Dermis lymphatic vessel endothelial cell (primary cell): ENCODE measurements around the gene TMEM123. TPM values are rescaled to one million over a fixed set of nuclear protein-coding genes. Genes with fewer than 3 reads are reported as not detected.

Experiments
- total RNA-seq: library from RNA; depleted of rRNA; stranded (reverse); fragments of >200 nt; gene quantifications from 2 replicates; pipeline ENCODE4 v1.2.1, GENCODE V29; 2014

The TMEM123 gene, protein sequence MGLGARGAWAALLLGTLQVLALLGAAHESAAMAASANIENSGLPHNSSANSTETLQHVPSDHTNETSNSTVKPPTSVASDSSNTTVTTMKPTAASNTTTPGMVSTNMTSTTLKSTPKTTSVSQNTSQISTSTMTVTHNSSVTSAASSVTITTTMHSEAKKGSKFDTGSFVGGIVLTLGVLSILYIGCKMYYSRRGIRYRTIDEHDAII
- total RNA-seq, result 209 and 258 TPM in 2 replicates

DNA sequence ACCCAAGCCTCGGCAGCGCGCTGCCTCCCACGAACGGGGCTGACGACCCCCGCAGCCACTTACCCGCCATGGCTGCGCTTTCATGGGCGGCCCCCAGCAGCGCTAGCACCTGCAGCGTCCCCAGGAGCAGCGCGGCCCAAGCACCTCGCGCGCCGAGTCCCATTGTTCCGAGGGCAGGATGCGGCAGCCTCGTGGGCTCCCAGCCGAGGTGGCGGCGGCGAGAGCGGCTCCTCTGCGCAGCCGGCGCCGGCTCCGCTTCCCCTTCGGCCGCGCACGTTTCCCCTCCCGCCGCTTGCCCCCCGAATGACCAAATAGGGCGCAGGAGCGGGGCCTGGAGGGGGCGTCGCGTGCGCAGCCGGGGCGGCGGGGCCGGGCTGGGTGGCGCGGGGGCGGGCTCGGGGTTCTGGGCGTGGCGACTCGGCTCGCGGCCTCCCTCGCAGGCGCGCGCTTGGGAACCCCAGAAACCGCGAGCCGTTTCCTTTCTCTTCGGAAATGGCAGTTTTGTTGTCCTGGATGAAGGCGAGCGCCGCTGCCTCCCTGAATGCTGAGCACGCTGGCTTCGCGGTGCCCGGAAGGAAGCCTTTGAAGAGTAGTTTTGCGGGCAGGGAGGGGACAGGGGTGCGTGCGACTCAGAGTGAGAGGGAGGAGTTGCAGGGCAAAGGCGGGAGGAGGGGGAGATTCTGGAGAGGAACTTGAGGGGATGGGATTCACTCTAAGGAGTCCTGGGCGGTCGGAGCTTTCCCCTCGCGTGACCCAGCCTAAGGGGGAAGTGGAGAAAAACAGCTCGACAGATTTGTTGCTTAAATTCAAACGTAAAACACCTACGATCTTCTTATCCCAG lies at the start of gene TMEM123:
Gene TMEM123, minus strand, starts transcription at position 305 of the 841 bp plus-strand sequence. Its CDS starts 142 bp downstream, at position 163.

DNA sequence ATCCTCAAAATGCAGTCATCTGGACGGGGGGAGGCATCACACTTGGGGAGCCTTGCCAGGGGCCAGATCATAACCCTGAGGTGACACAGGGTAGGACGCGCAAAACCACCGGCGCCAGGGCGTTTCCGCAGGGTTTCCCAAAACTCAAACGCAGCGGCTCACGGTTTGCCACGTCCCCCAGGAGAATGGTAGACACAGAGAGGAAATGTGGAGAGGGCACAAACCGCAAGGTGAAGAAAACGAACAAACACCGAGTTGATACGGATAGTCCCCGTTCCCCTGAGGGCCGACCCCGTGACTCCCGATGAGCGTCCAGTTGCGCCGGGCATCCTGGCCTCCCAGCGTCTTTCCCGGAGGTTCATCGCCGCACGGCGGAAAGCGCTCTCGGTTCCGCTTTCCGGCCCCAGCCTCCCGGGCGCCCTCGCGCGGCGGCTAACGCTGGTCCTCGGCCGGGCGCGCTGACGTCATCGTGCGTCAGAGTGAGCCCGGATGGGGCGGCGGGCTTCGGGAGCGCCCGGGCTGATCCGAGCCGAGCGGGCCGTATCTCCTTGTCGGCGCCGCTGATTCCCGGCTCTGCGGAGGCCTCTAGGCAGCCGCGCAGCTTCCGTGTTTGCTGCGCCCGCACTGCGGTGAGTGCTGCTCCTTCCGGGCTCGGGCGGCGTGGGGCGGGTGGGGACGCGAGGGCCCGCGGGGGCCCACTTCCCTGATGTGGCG lies 105.7 kb downstream of the TMEM123 start, which contains the start of gene BIRC2:
Gene BIRC2, plus strand, starts transcription at position 467 of the 714 bp plus-strand sequence. CDS start 2,641 bp downstream, outside the sequence.

Other genes starting within 250 kb of the TMEM123 start
- gene BIRC3, start 135.3 kb downstream of the TMEM123 start, total RNA-seq, result 1.0 and 1.3 TPM in 2 replicates
- 48.9 and 65.1 TPM in 2 replicates for gene BIRC2, start 105.6 kb downstream of the TMEM123 start, total RNA-seq
- 0.43 and 1.7 TPM in 2 replicates for gene MMP7, start 78.0 kb upstream of the TMEM123 start, total RNA-seq
- not detected in 2 replicates for gene MMP20, start 172.6 kb upstream of the TMEM123 start, total RNA-seq